K562 (cell line): ENCODE measurements around the gene CCDC33. TPM values are rescaled to one million over a fixed set of nuclear protein-coding genes. Genes with fewer than 3 reads are reported as not detected.

Experiments used
- CC2D1A ChIP-seq: fragments of 450-650 bp; IDR thresholded peaks from 2 replicates; pipeline ENCODE4 v1.6.1; 2017; ENCODE audit warnings: mild to moderate bottlenecking
- JUN ChIP-seq, 2 experiments: sonication (generic) in 1 of 2; formaldehyde crosslinking in 1 of 2; IDR thresholded peaks; 2 replicates each; pipeline versions ENCODE4 v1.6.1 to v1.8.0; 2012 to 2022; ENCODE audit warnings: borderline replicate concordance in 2 of 2, mild to moderate bottlenecking in 2 of 2, improper control_type of control experiment in 1 of 2, low read depth in 1 of 2, low read length in 1 of 2, missing genetic modification reagents in 1 of 2
- KDM2B ChIP-seq: fragments of 250-450 bp; sonication (Bioruptor Pico); IDR thresholded peaks from 2 replicates; pipeline ENCODE4 v1.8.0; 2021; ENCODE audit warnings: mild to moderate bottlenecking, moderate library complexity
- MAZ ChIP-seq, 2 experiments: fragments of 450-650 bp in 1 of 2; sonication (generic) in 1 of 2; formaldehyde crosslinking; IDR thresholded peaks in 1 of 2; conservative IDR thresholded peaks in 1 of 2; 2 replicates each; pipeline versions ENCODE4 v1.4.0 to v1.5.0; 2020; ENCODE audit warnings: mild to moderate bottlenecking in 1 of 2, missing genetic modification reagents in 1 of 2
- XRCC5 ChIP-seq: fragments of 200-400 bp; formaldehyde crosslinking; IDR thresholded peaks from 2 replicates; pipeline ENCODE4 v1.6.1; 2017; ENCODE audit warnings: low read depth, mild to moderate bottlenecking, low read length
- ZBTB7A ChIP-seq: IDR thresholded peaks from 2 replicates; pipeline ENCODE4 v1.6.1; 2011; ENCODE audit warnings: low read depth, mild to moderate bottlenecking, low read length, moderate library complexity, borderline replicate concordance; ENCODE audit not compliant: control insufficient read depth
- polyA plus RNA-seq, 8 experiments: library from polyadenylated mRNA; depleted of rRNA in 4 of 8; stranded (reverse) in 5 of 8; unstranded in 3 of 8; fragments of >200 nt; fragmentation: Nextera tagmentation in 2 of 8; fragmentation: Illumina TruSeq in 1 of 8; extraction: Ambion mirVana in 2 of 8; extraction: Trizol in 1 of 8; gene quantifications; 2 replicates each; pipeline versions ENCODE4 v1.2.1 to v1.2.3, GENCODE V29; 2011 to 2014; ENCODE audit warnings: inconsistent platforms in 1 of 8, missing spikeins in 1 of 8
- total RNA-seq, 7 experiments: library from RNA; depleted of rRNA in 6 of 7; stranded (reverse); fragments of >200 nt in 6 of 7; fragmentation: Illumina TruSeq in 2 of 7; extraction: Trizol in 2 of 7; gene quantifications; 2 replicates each; pipeline versions ENCODE4 v1.2.1 to v1.2.3, GENCODE V29; 2011 to 2021; ENCODE audit warnings: low replicate concordance in 1 of 7
- TF ChIP-seq, protein P1 (sequence below): fragments of 450-650 bp; formaldehyde crosslinking; IDR thresholded peaks from 2 replicates; pipeline ENCODE4 v1.4.0; 2020; ENCODE audit warnings: mild to moderate bottlenecking, moderate library complexity
- TF ChIP-seq, protein P2 (sequence below): sonication (generic); formaldehyde crosslinking; IDR thresholded peaks from 2 replicates; pipeline ENCODE4 v1.8.0; 2022; ENCODE audit warnings: missing genetic modification reagents, mild to moderate bottlenecking, moderate library complexity, borderline replicate concordance

Gene CCDC33
- total and polyA plus RNA-seq, 9 of the 15 experiments (the other 6 are each of a cell fraction or from before 2014, with no cell fraction given), result 0.08 to 1.1 (median 0.15) TPM; not detected in 4

DNA sequence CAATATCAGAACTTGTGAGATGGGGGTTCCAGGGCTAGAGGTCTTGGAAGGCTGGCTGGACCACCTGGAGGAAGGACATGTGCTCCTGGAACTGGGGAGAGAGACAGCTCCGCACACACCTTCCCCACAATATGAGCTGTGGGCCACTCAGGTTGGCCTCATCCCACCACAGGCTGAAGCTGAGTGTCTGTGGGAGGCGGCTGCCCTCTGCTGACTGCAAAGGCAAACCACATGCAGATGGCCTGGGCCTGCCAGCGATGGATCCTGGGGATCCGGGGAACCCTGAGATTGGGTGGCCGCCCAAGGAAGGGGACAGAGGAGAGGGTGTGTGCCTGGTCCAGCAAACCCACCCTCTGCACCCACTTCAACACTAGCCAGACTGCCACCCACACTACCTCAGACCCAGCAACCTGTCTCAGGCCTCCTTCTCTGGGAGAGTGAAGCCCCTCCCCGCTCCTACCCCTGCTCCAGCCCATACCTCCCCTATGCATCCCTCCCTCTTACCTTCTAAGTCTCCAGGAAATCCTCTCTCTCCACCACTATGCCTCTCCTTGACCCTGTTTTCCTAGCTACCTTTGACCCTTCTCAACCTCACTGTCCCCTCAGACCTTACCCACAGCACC lies 86.5 kb downstream of the CCDC33 start (continued):
- 0 out of 4 replicates have a peak, but pooled peaks of 1 of the 2 experiments have one; percentile 18 for TF ChIP-seq MAZ (CRISPR knock-in tag; conservative IDR thresholded peaks at IDR 0.05 in 1 of 2, IDR thresholded peaks at IDR 0.05 in 1 of 2)
- TF ChIP-seq XRCC5, result 0 out of 2 replicates have a peak, but pooled peaks have one; percentile 60
- TF ChIP-seq, protein P1, sequence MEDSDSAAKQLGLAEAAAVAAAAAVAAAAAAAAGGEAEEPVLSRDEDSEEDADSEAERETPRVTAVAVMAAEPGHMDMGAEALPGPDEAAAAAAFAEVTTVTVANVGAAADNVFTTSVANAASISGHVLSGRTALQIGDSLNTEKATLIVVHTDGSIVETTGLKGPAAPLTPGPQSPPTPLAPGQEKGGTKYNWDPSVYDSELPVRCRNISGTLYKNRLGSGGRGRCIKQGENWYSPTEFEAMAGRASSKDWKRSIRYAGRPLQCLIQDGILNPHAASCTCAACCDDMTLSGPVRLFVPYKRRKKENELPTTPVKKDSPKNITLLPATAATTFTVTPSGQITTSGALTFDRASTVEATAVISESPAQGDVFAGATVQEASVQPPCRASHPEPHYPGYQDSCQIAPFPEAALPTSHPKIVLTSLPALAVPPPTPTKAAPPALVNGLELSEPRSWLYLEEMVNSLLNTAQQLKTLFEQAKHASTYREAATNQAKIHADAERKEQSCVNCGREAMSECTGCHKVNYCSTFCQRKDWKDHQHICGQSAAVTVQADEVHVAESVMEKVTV (CRISPR knock-in tag), result peak; percentile 89
- TF ChIP-seq CC2D1A, result peak; percentile 82
- TF ChIP-seq, protein P2, sequence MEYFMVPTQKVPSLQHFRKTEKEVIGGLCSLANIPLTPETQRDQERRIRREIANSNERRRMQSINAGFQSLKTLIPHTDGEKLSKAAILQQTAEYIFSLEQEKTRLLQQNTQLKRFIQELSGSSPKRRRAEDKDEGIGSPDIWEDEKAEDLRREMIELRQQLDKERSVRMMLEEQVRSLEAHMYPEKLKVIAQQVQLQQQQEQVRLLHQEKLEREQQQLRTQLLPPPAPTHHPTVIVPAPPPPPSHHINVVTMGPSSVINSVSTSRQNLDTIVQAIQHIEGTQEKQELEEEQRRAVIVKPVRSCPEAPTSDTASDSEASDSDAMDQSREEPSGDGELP (CRISPR knock-in tag), result peak; percentile 37; the same call in 1 of the 2 replicates
- TF ChIP-seq JUN (IDR thresholded peaks at IDR 0.05; ENCODE audit: borderline replicate concordance, low read depth, low read length), result peak; percentile 35; the same call in 1 of the 2 replicates
- TF ChIP-seq JUN (CRISPR knock-in tag; IDR thresholded peaks at IDR 0.05; ENCODE audit: borderline replicate concordance), result no peak
- no peak for TF ChIP-seq KDM2B (CRISPR knock-in tag)
- 0 out of 2 replicates have a peak, but pooled peaks have one; percentile 14 for TF ChIP-seq ZBTB7A
